Measurements from ENCODE around the gene MSRB3. TPM values are rescaled to one million over a fixed set of nuclear protein-coding genes. Genes with fewer than 3 reads are reported as not detected.

Gene MSRB3
- total and polyA plus RNA-seq, 10 of the 15 experiments (the other 5 are each of a cell fraction or from before 2014, with no cell fraction given): 0.07 to 2.7 (median 1.3) TPM

DNA sequence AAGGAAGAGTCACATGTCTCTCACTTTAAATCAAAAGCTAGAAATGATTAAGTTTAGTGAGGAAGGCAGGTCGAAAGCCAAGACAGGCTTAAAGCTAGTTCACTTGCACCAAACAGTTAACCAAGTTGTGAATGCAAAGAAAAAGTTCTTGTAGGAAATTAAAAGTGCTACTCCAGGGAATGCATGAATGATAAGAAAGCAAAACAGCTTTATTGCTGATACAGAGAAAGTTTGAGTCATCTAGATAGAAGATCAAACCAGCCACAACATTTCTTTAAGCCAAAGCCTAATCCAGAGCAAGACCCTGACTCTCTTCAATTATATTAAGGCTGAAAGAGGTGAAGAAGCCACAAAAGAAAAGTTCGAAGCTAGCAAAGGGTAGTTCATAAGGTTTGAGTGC is 193.6 kb downstream of the MSRB3 start:
- in situ Hi-C loops (cut with MboI) (no loop called here), intact Hi-C loops (cut with micrococcal nuclease; ENCODE audit: unreplicated experiment) (no loop called here)
- Histone ChIP-seq H3K4me2 (ENCODE audit: control insufficient read depth, insufficient read depth) (no peak overlapping the region), H3K4me1 (ENCODE audit: control insufficient read depth, insufficient read depth, low read length) (no peaks in the 10 kb centered on the region), H3K36me3 (ENCODE audit: control insufficient read depth in 2 of 2, insufficient read depth in 2 of 2, low read length in 1 of 2) (no peaks in the 10 kb centered on the region), H4K20me1 (ENCODE audit: control insufficient read depth, insufficient read depth) (no peaks in the 10 kb centered on the region), H3K27me3 (replicated peaks in 1 of 2; ENCODE audit: control insufficient read depth in 2 of 2, insufficient read depth in 2 of 2, low read length in 1 of 2) (no peaks in the 10 kb centered on the region), H3K79me2 (ENCODE audit: control insufficient read depth, insufficient read depth, low read length) (no peaks in the 10 kb centered on the region), H3K9me3 (replicated peaks; ENCODE audit: control insufficient read depth, insufficient read depth, low read length) (no peaks in the 10 kb centered on the region), H3K9ac (ENCODE audit: control insufficient read depth, insufficient read depth, low read length) (no peak overlapping the region), H3K4me3 (no peak overlapping the region), H2AFZ (ENCODE audit: control insufficient read depth, low read depth, low read length) (no peak overlapping the region), H3K27ac (ENCODE audit: control insufficient read depth, insufficient read depth) (no peak overlapping the region)
- ChIA-PET CTCF (no interaction called here), RAD21 (ENCODE audit: unreplicated experiment) (no interaction called here), POLR2A (no interaction called here), SMC1A (ENCODE audit: uncharacterized antibody, unreplicated experiment) (no interaction called here)
- no TSS peak for BruUV-seq (replicated peaks)
- no peak for ATAC-seq
- no peak for FAIRE-seq
- WGBS (ENCODE audit: insufficient coverage, insufficient replicate concordance, low lambda C conversion rate, missing lambda C conversion rate): 3% methylated on average over 2 of the region's 2 CpGs
- DNase-seq (ENCODE audit: low read depth, low spot score): no peak
- TF ChIP-seq RAD21 (IDR thresholded peaks at IDR 0.05; ENCODE audit: insufficient read depth, low read depth, low read length): no peak
- TF ChIP-seq YBX1 (IDR thresholded peaks at IDR 0.05): no peak
- no peak for TF ChIP-seq MXI1 (IDR thresholded peaks at IDR 0.05; ENCODE audit: low read depth, low read length)
- TF ChIP-seq, protein P1, sequence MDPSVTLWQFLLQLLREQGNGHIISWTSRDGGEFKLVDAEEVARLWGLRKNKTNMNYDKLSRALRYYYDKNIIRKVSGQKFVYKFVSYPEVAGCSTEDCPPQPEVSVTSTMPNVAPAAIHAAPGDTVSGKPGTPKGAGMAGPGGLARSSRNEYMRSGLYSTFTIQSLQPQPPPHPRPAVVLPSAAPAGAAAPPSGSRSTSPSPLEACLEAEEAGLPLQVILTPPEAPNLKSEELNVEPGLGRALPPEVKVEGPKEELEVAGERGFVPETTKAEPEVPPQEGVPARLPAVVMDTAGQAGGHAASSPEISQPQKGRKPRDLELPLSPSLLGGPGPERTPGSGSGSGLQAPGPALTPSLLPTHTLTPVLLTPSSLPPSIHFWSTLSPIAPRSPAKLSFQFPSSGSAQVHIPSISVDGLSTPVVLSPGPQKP (IDR thresholded peaks at IDR 0.05; ENCODE audit: low read depth, low read length): no peak
- no peak for TF ChIP-seq EP300 (IDR thresholded peaks at IDR 0.05; ENCODE audit: borderline replicate concordance in 1 of 2, control insufficient read depth in 1 of 2, low read depth in 2 of 2, low read length in 2 of 2)
- TF ChIP-seq NR2C2 (IDR thresholded peaks at IDR 0.05; ENCODE audit: borderline replicate concordance, control insufficient read depth, insufficient read length, low read depth): no peak
- TF ChIP-seq ATF7 (IDR thresholded peaks at IDR 0.05; ENCODE audit: low read depth): no peak
- no peak for TF ChIP-seq RCOR1 (conservative IDR thresholded peaks at IDR 0.05; ENCODE audit: low read depth, low read length)
- TF ChIP-seq ZBED1 (IDR thresholded peaks at IDR 0.05; ENCODE audit: borderline replicate concordance): no peak
- TF ChIP-seq POU2F2 (IDR thresholded peaks at IDR 0.05; ENCODE audit: borderline replicate concordance, low read depth, low read length): no peak
- TF ChIP-seq, protein P2, sequence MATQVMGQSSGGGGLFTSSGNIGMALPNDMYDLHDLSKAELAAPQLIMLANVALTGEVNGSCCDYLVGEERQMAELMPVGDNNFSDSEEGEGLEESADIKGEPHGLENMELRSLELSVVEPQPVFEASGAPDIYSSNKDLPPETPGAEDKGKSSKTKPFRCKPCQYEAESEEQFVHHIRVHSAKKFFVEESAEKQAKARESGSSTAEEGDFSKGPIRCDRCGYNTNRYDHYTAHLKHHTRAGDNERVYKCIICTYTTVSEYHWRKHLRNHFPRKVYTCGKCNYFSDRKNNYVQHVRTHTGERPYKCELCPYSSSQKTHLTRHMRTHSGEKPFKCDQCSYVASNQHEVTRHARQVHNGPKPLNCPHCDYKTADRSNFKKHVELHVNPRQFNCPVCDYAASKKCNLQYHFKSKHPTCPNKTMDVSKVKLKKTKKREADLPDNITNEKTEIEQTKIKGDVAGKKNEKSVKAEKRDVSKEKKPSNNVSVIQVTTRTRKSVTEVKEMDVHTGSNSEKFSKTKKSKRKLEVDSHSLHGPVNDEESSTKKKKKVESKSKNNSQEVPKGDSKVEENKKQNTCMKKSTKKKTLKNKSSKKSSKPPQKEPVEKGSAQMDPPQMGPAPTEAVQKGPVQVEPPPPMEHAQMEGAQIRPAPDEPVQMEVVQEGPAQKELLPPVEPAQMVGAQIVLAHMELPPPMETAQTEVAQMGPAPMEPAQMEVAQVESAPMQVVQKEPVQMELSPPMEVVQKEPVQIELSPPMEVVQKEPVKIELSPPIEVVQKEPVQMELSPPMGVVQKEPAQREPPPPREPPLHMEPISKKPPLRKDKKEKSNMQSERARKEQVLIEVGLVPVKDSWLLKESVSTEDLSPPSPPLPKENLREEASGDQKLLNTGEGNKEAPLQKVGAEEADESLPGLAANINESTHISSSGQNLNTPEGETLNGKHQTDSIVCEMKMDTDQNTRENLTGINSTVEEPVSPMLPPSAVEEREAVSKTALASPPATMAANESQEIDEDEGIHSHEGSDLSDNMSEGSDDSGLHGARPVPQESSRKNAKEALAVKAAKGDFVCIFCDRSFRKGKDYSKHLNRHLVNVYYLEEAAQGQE (IDR thresholded peaks at IDR 0.05; ENCODE audit: low read depth, low read length): no peak
- no peak for TF ChIP-seq IKZF1 (conservative IDR thresholded peaks at IDR 0.05)
- TF ChIP-seq, protein P3, sequence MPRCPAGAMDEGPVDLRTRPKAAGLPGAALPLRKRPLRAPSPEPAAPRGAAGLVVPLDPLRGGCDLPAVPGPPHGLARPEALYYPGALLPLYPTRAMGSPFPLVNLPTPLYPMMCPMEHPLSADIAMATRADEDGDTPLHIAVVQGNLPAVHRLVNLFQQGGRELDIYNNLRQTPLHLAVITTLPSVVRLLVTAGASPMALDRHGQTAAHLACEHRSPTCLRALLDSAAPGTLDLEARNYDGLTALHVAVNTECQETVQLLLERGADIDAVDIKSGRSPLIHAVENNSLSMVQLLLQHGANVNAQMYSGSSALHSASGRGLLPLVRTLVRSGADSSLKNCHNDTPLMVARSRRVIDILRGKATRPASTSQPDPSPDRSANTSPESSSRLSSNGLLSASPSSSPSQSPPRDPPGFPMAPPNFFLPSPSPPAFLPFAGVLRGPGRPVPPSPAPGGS (IDR thresholded peaks at IDR 0.05; ENCODE audit: borderline replicate concordance, insufficient read depth, low read depth, low read length, poor library complexity, severe bottlenecking): no peak
- TF ChIP-seq KLF5 (IDR thresholded peaks at IDR 0.05; ENCODE audit: partially characterized antibody): no peak

All from GM12878 (cell line).